ENCODE results near the gene DUS1L.

The DUS1L gene

DNA sequence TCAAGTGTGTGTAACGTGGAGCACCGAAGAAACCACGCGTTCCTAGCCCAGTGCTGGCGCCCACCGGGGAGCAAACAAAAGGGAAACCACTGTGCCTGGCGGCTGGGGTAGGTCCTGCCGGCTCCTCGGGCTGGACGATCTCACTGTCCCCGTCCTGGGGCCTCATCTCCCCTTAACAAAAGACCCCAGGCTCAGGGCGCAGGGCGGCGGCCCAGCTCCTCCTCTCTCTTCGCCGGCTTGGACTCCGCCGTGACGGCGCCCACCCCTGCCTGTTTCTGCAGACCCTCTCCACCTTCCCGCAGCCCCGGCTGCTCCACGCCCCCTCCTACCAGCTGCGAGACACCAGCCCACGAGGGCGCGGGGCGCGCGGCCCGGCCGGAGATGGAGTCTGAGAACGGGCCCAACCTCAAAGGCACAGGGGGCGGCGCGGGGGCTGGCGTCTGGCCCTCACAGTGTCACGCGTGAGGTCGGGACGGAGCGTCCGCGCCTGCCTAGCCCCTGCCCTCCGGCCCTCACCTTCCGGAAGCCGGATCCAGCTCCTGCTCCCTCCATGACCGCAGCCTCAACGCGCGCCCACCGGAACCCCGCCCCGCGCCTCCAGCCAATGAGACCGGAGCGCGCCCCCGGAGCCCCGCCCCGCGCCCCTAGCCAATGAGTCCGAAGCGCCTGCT lies 43.2 kb downstream of the DUS1L start, which contains the start of gene CENPX:
Gene CENPX (minus strand): TSS at position 569 of the 671 bp plus-strand sequence. CDS start 17 bp downstream, at position 552.
- no peak for DNase-seq

DNA sequence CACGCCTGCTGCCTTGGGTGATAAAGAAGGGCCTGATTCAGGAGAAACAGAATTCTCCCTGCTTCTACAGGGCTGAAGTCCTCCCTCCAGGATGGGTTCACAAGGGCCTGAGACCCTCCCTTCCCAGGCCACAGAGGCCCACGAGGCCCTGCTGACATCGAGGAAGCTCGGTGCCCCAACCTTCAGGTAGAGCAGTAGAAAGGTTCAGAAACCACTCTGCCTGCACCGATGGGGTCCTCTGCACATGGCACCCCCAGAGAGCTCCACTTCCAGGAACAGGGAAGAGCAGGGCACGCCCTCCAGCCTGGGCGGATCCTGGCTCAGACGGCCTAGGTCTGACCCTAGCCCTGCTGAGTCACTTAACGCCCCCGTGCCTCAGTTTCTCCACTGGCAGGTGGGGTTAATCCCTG lies 43.7 kb downstream of the DUS1L start:
- DNase-seq, result no peak

DNA sequence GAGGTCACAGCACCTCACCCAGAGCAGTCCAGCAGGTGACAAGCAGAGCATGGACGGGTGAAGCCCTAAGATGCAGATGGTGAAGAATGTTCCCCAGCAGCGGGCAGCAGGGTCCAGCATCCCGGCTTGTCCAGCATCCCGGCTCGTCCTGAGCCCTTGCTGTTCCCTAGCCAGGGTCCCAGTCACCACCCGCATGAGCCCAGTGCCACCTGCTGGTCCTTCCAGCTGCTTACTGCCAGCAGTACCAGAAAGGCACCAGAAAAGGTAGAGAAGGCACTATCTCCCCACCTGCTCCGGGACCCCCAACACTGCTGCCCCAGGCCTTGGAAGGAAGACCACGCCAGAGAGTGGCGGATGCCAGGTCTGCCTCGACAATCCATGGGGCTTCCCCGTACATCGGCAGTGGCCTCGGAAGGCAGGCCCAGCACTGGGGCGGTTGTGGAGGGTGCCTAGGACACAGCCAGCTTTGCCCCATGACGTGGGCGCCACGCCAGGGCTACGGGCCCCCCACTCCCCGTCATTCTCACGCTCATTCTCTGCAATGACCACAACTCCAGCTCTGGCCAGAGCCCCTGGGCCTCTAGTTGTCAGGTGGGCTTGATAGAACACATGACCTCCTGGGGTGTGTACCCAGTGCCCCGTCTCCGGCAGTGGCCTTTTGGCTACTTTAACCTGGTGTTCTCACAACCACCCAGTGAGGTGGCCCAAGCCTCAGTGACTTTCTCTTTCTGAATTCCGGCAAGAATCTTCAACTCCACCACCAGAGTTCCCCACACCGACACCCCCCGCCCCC lies 44.3 kb downstream of the DUS1L start:
- DNase-seq, result peak in 1 of 2 experiments; percentile 47

DNA sequence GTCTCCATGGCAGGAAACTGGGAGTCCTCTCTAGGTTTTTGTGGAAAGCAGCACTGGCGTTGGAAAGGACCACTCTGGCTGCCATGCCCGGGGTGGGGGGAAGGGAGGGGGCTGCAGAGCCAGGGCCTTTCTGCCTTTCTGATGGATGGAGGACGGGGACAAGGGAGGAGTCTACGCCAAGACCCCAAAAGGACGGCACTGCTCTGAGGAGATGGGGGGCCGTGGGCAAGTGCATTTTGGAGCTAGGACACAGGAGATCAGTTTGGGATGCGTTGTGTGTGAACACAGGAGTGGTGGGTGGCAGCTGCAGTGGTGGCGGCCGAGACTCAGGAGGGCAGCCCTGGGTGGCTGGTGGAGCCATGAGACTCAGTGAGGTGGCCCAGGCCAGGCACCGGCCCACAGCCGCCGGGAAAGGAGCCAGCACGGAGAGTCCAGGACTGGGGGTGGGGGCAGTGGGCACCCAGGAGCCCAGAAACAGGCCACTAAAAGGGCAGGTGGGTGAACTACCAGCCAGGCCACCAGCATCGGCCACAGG lies 45.0 kb downstream of the DUS1L start:
- no peak for DNase-seq

DNA sequence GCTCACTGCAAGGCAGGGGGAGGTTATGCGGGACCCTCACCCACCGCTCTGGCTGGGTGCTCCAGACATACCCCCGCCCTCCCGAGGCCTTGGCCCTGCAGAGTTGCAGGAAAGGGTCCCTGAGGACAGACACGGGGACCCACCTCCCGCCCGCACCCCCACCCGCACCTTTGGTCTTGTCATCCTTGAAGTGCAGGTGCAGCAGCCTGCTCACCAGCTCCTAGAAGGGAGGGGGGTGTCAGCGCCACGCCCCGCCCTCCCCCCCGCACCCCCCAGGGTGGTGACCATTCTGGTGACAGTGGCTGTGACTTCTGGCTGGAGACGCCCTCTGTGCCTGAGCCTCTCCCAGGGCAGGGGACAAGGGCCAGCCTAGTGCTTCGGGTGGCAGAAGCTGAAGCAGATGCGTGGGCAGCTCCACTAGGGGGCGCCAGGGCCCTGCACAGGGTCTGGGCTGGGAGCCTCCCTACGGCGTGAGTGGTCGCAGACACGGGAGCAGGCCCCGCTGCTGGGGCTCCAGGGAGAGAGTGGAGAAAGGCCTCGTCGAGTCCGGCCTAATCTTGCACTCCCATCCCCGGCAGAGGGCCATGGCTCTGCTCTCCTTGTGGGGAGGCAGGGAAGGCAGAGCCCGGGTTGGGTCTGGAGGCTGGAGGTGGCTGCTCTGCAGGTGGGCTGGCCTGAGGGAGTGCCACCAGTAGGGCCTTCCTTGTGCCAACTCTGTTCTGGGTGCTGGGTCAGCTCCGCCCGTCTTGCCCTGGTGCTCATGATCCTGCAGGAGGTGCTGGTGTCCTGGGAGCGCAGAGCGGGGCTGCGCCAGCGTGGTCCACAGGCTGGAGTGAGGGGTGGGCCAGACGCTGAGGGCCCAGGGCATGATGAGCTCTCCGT lies 45.7 kb downstream of the DUS1L start:
- DNase-seq, result peak; percentile 61 to 82

DNA sequence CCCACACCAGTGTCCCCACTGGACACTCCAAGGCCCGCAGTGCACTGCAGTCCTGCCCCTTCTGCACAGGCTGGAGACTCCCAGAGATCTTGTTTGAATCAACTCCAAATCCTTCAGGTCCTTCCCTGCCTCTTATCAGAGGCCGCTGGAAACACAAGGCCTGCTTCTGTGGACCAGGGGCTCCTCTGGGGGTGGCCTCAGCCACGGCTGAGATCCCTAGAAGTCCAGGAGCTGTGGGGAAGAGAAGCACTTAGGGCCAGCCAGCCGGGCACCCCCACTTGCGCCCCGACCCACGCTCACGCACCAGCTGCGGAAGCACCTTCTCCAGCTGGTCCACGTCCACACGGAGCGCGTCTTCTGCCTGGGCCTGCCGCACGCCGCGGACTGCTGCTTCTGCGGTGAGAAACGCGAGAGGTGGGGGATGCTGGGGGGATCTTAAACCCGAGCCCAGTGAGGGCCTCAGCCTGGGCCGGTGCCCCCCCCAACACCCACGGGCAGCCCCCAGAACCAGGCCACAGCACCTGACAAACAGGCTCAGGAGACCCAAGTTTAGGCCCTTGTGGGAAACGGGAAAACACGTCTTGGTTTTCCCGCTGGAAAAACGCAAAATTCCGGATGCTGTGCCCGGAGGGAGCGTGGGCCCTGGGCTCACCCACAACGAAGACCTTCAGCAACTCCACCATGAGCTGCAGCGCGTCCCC lies 46.5 kb downstream of the DUS1L start:
- DNase-seq, result no peak

DNA sequence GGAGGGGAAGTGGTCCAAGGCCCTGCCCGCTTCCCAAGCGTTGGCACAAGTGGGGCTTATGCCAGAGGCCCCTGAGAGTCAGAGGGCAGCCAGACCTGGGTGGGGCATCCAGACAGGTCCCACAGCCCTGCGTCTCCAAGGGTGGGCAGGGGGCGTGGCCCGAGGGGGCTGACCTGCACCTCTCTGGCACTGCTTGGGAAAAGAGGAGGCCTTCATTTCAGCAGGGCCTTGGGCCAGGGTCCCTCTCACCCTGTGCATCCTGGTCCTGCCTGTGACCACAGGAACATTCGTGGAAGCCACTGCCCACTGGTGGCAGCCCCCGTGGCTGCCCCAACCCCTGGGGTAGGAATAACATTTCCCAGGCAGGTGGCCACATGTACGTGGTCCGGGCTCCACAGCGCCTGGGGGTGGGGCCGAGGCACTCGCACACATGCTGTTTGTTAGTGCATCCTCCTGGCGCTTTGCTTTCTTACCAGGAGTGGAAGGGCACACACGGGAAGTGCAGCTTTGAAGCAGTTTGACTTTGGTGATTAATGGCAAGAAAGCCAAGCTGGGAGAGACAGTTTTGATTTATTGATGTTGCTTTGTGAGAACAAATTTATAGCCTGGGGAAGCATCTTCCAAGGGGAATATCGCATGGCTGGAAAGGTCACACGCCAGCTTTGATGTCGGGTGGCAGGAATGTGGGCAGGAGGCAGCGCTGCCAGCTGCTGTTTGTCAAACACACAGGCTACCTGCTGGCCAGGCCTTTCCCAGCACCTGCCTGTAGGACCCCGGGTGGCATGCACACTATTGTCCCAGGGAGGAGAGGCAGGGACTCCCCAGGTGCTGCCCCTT lies 47.2 kb downstream of the DUS1L start:
- DNase-seq, result no peak

DNA sequence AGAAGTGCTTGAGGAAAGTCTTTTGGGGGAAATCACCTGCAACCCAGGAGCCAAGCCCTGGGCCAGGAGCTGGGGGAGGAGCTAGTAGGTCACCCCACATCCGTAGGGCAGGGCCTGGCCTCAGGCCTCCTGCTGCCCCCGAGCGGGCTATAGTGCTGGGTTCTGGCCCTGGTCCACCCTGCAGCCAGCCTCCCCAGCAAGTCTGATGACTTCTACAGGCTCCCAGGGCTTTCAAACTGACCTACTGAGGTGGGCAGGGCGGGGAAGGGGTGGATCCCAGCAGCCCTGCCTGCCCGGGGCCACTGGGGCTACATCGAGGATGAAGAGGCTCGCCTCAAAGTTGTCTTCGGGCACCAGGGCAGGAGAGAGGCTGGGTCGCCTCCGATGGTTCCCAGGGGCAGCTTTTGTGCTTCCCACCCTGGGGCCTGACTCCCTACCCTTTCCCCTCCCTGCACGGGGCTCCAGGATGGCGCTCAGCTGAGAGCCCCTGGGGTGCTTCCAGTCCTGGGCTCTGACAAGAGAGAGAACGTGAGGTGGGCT lies 47.9 kb downstream of the DUS1L start:
- DNase-seq, result no peak

DNA sequence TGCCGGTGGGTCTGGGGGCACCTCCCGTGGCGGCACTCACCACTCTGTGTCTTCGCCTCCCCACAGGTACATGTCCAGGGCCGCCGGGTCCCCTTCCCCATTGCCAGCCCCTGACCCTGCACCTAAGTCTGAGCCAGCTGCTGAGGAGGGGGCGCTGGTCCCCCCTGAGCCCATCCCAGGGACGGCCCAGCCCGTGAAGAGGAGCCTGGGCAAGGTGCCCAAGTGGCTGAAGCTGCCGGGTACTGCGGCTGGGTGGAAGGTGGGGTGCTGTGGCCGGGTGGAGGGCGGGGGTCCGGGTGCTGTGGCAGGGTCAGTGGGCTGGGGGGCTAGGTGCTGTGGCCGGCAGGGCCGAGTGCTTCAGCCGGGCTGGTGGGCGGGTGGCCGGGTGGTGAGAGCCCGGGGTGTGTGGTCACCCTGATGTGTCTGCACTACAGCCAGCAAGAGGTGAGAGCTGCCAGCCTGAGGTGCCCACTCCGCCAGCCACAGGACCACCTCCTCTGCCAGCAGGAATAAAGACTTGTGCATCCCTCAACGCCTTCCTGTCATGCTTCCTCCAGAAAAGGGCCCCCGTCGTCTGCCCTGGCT lies 48.6 kb downstream of the DUS1L start:
- DNase-seq, result no peak

DNA sequence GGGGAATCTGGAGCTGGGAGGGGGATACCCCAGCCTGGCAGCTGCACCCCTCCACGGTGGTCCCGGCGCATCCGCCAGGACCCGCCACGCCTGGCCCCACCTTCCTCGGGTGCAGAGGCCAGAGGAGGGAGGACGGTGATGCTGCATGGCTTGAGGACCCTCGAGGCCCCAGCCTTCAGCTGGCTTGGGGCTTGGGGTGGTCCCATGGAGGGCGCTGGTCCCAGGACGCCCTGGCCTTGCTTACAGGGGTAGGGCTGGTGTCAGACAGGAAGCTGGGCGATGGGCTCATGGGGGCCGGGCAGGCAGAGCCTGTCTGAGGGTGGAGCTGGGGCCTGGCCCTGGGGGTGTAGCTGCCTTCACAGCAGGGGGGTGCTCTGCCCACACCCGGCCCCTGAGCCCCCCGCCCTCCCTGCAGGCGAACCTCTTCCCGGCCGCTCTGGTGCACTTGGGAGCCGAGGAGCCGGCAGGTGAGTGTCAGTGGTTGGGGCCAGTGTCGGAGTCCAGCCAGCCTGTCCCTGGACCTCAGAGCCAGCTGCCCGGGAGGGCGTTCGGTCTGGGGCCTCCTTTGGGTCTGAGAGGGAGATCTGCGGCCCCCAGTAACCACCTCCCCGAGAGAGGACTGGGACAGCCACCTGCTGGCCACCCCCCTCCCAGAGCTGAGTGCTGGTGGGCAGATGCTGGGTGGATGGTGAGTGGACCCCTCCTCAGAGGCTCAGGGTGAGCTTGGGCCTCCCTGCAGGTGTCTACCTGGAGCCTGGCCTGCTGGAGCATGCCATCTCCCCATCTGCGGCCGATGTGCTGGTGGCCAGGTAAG lies 49.3 kb downstream of the DUS1L start:
- DNase-seq, result no peak

DNA sequence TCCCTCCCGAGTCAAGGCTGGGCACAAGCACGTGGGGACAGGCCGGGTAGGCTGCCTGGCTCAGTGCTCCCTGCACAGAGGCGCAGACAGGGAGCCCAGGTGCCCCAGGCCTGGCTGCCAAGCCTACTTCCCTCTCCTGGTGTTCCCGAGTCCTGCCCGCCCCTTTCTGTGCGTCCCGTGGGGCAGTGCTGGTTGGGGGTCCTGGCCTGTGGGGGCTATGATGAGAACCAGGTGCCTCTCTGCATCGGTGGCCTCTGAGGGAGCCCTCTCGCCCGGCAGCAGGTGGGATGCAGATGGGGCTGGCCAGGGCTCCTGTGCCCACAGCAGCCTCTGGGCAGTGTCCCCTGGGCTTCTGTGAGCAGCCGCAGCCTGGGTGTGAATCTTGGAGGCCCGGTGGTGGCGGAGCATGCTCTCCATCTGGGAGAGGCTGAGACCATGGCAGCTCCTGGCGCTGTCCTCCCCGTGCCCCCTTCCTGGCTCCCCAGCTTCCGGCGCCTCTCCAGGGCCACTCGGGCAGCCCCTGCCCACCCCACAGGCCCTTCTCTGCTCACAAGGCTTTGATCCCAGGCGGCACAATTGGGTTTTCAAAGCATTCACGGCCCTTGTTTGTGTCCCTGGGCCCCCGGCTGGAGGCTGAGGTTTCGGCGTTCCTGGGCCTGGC lies 50.2 kb downstream of the DUS1L start:
- DNase-seq, result no peak

DNA sequence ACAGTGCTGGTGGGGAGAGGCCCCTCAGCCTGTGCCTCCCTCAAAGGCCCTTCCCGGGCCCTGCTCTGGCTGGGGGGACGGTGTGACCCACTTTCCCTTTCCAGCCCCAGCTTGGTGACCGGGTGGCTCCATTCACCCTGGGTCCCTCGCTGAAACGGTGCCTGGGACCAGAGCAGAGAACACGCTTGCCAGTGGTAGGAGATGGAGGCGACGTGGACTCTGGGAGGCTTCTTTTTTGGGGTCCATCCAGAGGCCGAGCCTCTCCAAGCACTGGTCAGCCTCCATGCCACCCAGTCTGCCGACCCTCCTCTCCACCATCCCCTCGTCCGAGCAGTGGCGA lies 50.7 kb downstream of the DUS1L start:
- DNase-seq, result no peak

DNA sequence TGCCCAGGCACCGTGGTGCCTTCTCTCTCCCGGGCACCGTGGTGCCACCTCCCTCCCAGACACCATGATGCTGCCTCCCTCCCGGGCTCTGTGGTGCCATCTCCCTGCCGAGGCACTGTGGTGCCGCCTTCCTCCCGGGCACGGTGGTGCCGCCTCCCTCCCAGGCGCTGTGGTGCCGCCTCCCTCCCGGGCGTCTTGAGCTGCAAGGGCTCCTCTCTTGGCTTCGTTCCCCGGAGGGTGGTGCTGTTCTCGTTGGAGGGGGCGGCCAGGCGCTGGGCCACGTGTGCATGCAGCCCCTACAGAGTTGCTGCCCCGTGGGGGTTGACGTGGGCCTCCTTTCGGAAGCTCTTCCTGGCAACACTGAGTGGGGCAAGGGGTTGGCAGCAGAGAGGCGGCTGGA lies 51.2 kb downstream of the DUS1L start:
- no peak for DNase-seq

DNA sequence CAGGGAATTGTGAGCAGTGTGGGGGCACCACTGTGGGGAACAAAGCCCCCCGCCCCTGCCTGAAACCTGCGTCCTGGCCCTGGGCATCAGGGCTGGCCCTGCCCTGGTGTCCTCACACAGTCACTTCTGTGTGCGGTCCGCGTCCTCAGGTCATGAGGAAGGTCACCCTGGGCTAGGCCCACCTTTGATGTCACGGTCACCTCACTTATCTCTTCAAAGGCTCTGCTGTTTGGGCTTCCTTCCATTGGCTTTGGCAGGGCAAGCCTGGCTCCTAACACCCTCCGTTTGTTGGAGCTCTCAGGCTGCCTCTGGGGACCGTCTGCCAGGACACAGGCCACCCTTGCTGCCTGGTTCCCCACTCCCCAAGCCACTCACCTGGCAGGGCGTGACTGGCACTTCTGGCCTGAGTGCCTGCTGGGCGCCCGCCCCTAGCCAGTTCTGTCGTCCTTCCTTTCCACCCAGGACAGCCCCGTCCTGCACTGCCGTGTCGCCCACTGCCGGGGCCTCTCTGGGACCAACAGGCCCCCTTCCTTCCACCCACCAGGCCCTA lies 51.8 kb downstream of the DUS1L start:
- no peak for DNase-seq

DNA sequence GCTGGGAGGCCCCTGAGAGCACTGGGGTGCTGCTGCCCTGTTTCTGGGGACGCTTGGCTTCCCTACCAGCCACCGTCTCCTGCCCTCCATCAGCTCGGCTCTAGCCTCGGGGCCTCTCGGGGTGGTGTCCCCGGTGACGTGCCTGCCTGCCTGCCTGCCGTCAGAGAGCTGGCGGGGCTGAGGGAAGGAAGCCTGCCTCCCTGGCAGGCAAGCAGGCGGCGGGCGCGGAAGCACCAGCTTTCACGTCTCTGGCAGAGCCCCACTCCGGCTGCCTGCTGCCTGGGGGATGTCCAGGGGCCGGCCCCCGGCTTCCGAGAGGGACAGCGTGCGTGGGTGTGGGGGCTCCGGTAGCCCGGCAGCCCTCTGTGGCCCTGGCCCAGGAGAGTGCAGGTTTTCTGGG lies 52.3 kb downstream of the DUS1L start:
- no peak for DNase-seq

DNA sequence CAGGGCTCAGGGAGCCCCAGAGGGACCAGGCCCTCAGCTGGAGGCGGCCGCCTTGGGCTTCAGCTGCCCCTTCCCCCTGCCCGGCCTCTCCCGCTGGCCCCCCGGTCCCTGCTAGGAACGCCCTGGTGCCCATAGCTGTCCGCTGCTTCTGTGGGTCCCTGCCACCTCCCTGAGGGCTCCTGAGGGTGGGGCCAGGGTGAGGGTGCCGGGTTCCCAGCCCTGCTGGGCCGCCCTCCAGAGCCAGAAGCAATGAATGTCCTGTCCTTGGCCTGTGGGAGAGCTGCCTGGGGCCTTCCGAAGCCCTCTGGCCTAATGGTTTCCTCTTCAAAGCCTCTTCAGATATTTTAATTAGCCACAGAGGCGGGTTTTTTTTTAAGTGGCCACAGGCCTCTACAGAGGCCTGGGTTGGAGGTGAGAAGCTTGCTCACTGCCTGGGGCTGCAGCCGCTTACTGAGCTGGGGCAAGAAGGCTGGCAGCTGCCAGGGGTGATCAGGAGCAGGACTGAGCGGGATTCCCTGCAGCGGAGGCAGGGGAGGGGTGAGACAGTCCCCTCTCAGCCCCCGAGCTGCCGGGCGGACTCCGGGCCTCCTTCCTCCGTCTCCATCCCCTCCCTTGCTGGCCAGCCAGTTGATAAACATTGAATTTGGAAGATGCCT lies 52.8 kb downstream of the DUS1L start:
- no peak for DNase-seq

DNA sequence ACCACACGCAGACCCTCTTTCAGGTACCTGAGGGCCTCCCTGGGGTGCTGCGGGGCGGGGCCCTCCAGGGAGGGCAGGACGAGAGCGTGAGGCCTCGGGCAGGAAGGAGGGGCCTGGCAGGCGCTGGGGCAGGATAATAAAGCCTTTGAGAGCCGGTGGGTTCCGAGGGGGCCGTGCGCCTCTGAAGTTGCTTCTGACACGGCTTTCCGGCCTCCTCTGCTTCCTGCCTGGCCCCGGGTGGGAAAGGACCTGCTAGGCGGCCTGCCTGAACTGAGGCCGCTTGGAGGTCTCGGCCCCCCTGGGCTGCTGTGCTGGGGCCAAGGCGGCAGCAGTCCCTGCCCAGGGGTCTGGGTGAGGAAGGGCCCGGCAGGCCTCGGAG lies 53.4 kb downstream of the DUS1L start:
- DNase-seq, result no peak

DNA sequence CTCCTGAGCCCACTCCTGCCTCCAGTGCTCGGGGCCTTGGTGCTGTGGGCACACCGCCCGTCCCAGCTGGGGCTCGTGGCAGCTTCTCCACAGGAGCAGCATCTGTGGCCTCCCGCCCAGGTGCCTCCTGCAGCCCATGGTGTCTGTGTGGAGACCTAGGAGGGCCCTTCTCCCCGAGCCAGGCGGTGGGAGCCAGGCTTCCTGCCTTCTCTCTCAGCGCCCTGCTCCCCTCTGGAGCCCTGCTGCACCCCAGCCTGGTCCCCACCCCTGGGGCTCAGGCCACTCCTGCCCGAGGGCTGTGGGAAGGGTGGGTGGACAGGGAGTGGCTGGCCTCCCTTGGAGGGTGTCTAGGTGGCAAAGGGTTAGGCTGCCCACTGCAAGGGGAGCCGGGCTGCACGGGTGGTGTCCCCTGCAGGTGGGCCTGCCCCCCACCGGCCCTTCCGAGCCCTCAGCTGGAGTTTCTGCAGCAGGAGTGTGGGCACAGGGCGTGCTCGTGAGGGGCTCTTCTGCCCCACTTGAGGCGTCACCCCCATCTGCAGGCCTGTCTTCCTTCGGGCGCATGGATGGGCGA lies 53.9 kb downstream of the DUS1L start:
- DNase-seq, result no peak

Data from NCI-H1930 (cell line).